Liver (tissue), 9 donors: ENCODE data around the gene KRTAP5-3. TPM values are rescaled to one million over a fixed set of nuclear protein-coding genes. Genes with fewer than 3 reads are reported as not detected.

Experiments used
- DNase-seq: peaks from one replicate; pipeline ENCODE4 v3.0.0-alpha.2; 2017; ENCODE audit warnings: low spot score
- H3K27ac ChIP-seq, 2 donors: one replicate each; pipeline ENCODE4 v1.7.0; 2013; ENCODE audit warnings: inconsistent platforms in 2 of 2, low read length in 2 of 2, control low read depth in 1 of 2, low read depth in 1 of 2, mild to moderate bottlenecking in 1 of 2
- H3K27me3 ChIP-seq, 4 donors: one replicate each; pipeline versions ENCODE4 v1.6.1 to v1.7.0; 2013; ENCODE audit warnings: low read length in 3 of 4, inconsistent platforms in 1 of 4, mild to moderate bottlenecking in 1 of 4, moderate library complexity in 1 of 4; ENCODE audit not compliant: control insufficient read depth in 4 of 4, insufficient read depth in 4 of 4
- H3K36me3 ChIP-seq, 4 donors: one replicate each; pipeline versions ENCODE4 v1.6.1 to v1.7.0; 2013; ENCODE audit warnings: low read length in 3 of 4, mild to moderate bottlenecking in 3 of 4, low read depth in 1 of 4, moderate library complexity in 1 of 4; ENCODE audit not compliant: control insufficient read depth in 4 of 4, insufficient read depth in 3 of 4
- H3K4me1 ChIP-seq, 4 donors: one replicate each; pipeline versions ENCODE4 v1.6.1 to v1.7.0; 2013; ENCODE audit warnings: low read length in 3 of 4, mild to moderate bottlenecking in 3 of 4, moderate library complexity in 1 of 4; ENCODE audit not compliant: control insufficient read depth in 4 of 4, insufficient read depth in 4 of 4
- H3K4me3 ChIP-seq, 3 donors: one replicate each; pipeline versions ENCODE4 v1.6.1 to v1.7.0; 2013; ENCODE audit warnings: low read length in 3 of 3, control low read depth in 1 of 3, low read depth in 1 of 3, mild to moderate bottlenecking in 1 of 3
- H3K9ac ChIP-seq, 2 donors: one replicate each; pipeline ENCODE4 v1.7.0; 2013; ENCODE audit warnings: low read length in 2 of 2, mild to moderate bottlenecking in 2 of 2, moderate library complexity in 2 of 2, control low read depth in 1 of 2, low read depth in 1 of 2
- H3K9me3 ChIP-seq, 4 donors: one replicate each; pipeline versions ENCODE4 v1.6.1 to v1.7.0; 2013; ENCODE audit warnings: low read length in 3 of 4; ENCODE audit not compliant: control insufficient read depth in 4 of 4
- EGR1 ChIP-seq, 2 donors: IDR thresholded peaks; 2 replicates each; pipeline ENCODE4 v1.6.1; 2016 to 2018; ENCODE audit warnings: antibody characterized with exemption in 2 of 2, low read depth in 2 of 2
- FOXA1 ChIP-seq: IDR thresholded peaks from 2 replicates; pipeline ENCODE4 v1.6.1; 2016; ENCODE audit warnings: antibody characterized with exemption
- GABPA ChIP-seq, 2 donors: IDR thresholded peaks in 1 of 2; conservative IDR thresholded peaks in 1 of 2; 2 replicates each; pipeline ENCODE4 v1.6.1; 2016; ENCODE audit warnings: antibody characterized with exemption in 2 of 2, mild to moderate bottlenecking in 1 of 2, moderate library complexity in 1 of 2
- HNF4A ChIP-seq, 2 donors: conservative IDR thresholded peaks; 2 replicates each; pipeline ENCODE4 v1.6.1; 2016; ENCODE audit warnings: antibody characterized with exemption in 2 of 2, mild to moderate bottlenecking in 2 of 2
- JUND ChIP-seq, 2 donors: IDR thresholded peaks; 2 replicates each; pipeline ENCODE4 v1.6.1; 2016; ENCODE audit warnings: antibody characterized with exemption in 2 of 2
- MAX ChIP-seq: IDR thresholded peaks from 2 replicates; pipeline ENCODE4 v1.6.1; 2016; ENCODE audit warnings: antibody characterized with exemption
- NR2F2 ChIP-seq: IDR thresholded peaks from 2 replicates; pipeline ENCODE4 v1.6.1; 2016; ENCODE audit warnings: antibody characterized with exemption
- RXRA ChIP-seq, 2 donors: IDR thresholded peaks; 2 replicates each; pipeline ENCODE4 v1.6.1; 2017 to 2018; ENCODE audit warnings: antibody characterized with exemption in 2 of 2, mild to moderate bottlenecking in 1 of 2
- SP1 ChIP-seq: IDR thresholded peaks from 2 replicates; pipeline ENCODE4 v1.6.1; 2018; ENCODE audit warnings: antibody characterized with exemption, mild to moderate bottlenecking
- TAF1 ChIP-seq: conservative IDR thresholded peaks from 2 replicates; pipeline ENCODE4 v1.6.1; 2016; ENCODE audit warnings: antibody characterized with exemption, mild to moderate bottlenecking
- YY1 ChIP-seq: IDR thresholded peaks from 2 replicates; pipeline ENCODE4 v1.6.1; 2016; ENCODE audit warnings: antibody characterized with exemption, mild to moderate bottlenecking
- WGBS: extraction: QIAGEN DNeasy Blood & Tissue Kit; methylation state at CpG from one replicate; pipeline ENCODE4 v1.1.7; 2013; 5-methylcytosine and 5-hydroxymethylcytosine counted together
- polyA plus RNA-seq, 2 donors: library from polyadenylated mRNA; stranded (reverse) in 1 of 2; unstranded in 1 of 2; fragments of 200-250 nt in 1 of 2; fragments of >200 nt in 1 of 2; fragmentation: Nextera tagmentation in 1 of 2; extraction: Ambion mirVana in 1 of 2; gene quantifications; one replicate each; pipeline versions ENCODE4 v1.2.1 to v1.2.3, GENCODE V29; 2013 to 2015
- total RNA-seq, 2 donors: library from RNA; depleted of rRNA; stranded (reverse); fragments of >200 nt; gene quantifications; one replicate each; pipeline ENCODE4 v1.2.3, GENCODE V29; 2014
- TF ChIP-seq, protein P1 (sequence below): IDR thresholded peaks from 2 replicates; pipeline ENCODE4 v1.6.1; 2016; ENCODE audit warnings: antibody characterized with exemption, mild to moderate bottlenecking
- TF ChIP-seq, protein P2 (sequence below): IDR thresholded peaks from 2 replicates; pipeline ENCODE4 v1.6.1; 2016; ENCODE audit warnings: antibody characterized with exemption
- donor health status: healthy.
- donor health status: healthy.
- donor health status: healthy.
- donor health status: healthy.
- donor health status: healthy.

The KRTAP5-3 gene
- total and polyA plus RNA-seq, 4 donors, result not detected

DNA sequence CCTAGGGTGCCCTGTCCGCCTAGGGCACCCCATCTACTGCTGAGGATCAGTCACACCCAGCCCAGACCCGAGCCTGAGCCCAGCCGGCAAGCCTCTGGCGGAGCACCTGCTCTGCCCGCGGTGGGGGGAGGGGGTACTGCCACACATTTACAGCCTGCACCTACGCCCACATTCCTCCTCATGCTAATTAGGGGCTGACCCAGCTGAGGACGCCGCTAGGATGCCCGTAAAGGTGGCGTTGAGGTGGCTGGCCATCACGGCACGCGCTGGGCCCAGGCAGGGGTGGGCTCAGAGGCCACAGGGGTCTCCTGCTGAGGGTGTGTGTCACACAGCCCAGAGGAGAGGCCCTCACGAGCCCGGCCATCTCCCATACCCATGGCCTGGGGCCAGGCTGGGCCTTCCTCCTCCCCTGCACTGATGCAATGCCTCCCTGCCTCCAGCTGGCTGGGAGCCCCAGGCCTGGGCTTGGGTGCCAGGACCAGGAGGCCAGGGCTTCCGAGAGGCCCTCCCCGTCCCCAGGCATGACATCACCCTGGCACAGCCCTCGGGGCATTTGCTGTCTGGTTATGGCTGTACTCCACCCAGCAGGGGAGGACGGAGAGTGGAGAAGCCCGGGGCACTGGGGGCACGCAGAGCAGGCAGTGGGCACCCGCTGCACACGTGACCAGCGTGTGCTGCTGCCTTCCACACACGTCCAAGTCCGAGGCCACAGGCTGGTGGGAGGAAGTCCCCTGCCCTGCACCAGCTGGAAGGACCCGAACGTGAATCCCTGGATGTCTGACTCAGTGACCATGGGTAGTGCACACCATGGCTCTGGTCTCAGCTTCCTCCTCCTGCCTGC is 48.9 kb downstream of the KRTAP5-3 start:
- H3K9ac ChIP-seq, result peak overlapping the region; percentile 47 to 53
- H3K36me3 ChIP-seq, result no peaks in the 10 kb centered on the region
- H3K27me3 ChIP-seq, result no peaks in the 10 kb centered on the region
- no peak overlapping the region for H3K4me3 ChIP-seq
- WGBS, result 40% methylated on average over 29 of the region's 29 CpGs
- no peak for DNase-seq
- no peaks in the 10 kb centered on the region for H3K9me3 ChIP-seq
- H3K27ac ChIP-seq, result peak overlapping the region; percentile 33 to 84
- peaks cover 3 to 23% (median 14%) of the 10 kb centered on the region in 4 donors for H3K4me1 ChIP-seq
- no peak for TF ChIP-seq GABPA (IDR thresholded peaks at IDR 0.05 in 1 of 2, conservative IDR thresholded peaks at IDR 0.05 in 1 of 2)
- TF ChIP-seq, protein P1, sequence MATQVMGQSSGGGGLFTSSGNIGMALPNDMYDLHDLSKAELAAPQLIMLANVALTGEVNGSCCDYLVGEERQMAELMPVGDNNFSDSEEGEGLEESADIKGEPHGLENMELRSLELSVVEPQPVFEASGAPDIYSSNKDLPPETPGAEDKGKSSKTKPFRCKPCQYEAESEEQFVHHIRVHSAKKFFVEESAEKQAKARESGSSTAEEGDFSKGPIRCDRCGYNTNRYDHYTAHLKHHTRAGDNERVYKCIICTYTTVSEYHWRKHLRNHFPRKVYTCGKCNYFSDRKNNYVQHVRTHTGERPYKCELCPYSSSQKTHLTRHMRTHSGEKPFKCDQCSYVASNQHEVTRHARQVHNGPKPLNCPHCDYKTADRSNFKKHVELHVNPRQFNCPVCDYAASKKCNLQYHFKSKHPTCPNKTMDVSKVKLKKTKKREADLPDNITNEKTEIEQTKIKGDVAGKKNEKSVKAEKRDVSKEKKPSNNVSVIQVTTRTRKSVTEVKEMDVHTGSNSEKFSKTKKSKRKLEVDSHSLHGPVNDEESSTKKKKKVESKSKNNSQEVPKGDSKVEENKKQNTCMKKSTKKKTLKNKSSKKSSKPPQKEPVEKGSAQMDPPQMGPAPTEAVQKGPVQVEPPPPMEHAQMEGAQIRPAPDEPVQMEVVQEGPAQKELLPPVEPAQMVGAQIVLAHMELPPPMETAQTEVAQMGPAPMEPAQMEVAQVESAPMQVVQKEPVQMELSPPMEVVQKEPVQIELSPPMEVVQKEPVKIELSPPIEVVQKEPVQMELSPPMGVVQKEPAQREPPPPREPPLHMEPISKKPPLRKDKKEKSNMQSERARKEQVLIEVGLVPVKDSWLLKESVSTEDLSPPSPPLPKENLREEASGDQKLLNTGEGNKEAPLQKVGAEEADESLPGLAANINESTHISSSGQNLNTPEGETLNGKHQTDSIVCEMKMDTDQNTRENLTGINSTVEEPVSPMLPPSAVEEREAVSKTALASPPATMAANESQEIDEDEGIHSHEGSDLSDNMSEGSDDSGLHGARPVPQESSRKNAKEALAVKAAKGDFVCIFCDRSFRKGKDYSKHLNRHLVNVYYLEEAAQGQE, result peak; percentile 61
- TF ChIP-seq RXRA (IDR thresholded peaks at IDR 0.05), result peak in 1 of 2 donors; percentile 78
- no peak for TF ChIP-seq NR2F2
- TF ChIP-seq SP1, result peak; percentile 56
- TF ChIP-seq HNF4A (conservative IDR thresholded peaks at IDR 0.05), result peak in 1 of 2 donors; percentile 79
- TF ChIP-seq MAX, result no peak
- TF ChIP-seq, protein P2, sequence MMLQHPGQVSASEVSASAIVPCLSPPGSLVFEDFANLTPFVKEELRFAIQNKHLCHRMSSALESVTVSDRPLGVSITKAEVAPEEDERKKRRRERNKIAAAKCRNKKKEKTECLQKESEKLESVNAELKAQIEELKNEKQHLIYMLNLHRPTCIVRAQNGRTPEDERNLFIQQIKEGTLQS, result peak; percentile 93
- TF ChIP-seq TAF1, result no peak
- peak; percentile 75 to 94 for TF ChIP-seq JUND (IDR thresholded peaks at IDR 0.05)
- TF ChIP-seq FOXA1, result peak; percentile 42

- H3K36me3 ChIP-seq, result no peaks in the 10 kb centered on the region
- DNase-seq, result no peak
- 62% methylated on average over 12 of the region's 12 CpGs for WGBS
- peak overlapping the region in 1 of 2 donors; percentile 47 for H3K9ac ChIP-seq
- no peaks in the 10 kb centered on the region for H3K9me3 ChIP-seq
- H3K4me1 ChIP-seq, result peaks cover 3 to 23% (median 14%) of the 10 kb centered on the region in 4 donors
- no peaks in the 10 kb centered on the region for H3K27me3 ChIP-seq
- H3K4me3 ChIP-seq, result no peak overlapping the region
- TF ChIP-seq TAF1 (no peak), YY1 (no peak), EGR1 (IDR thresholded peaks at IDR 0.05; ENCODE audit: low read depth in 2 of 2) (no peak)
- H3K27ac ChIP-seq, result peak overlapping the region; percentile 33 to 84
Observed at GRCh38 chr11:1558775-1559110, 49.5 kb downstream of the KRTAP5-3 start.
